HK-2 (cell line): ENCODE measurements around the gene TRPM3.
"Not testable (repeated sequence)": the region's sequence is repeated elsewhere in the genome, so short reads cannot be mapped to it uniquely, and the experiment has no call there.

ENCODE experiments used
- DNase-seq: peaks from one replicate; pipeline ENCODE4 v3.0.0-alpha.2; 2018; ENCODE audit not compliant: unreplicated experiment

The TRPM3 gene

GRCh38 chr9:70765946-70766345, 355.5 kb downstream of the TRPM3 start:
- DNase-seq, result no peak

GRCh38 chr9:70761139-70761670, 360.2 kb downstream of the TRPM3 start:
- DNase-seq, result no peak

GRCh38 chr9:70760228-70760627, 361.2 kb downstream of the TRPM3 start:
- DNase-seq, result no peak

GRCh38 chr9:70753311-70753710, 368.1 kb downstream of the TRPM3 start:
- no peak for DNase-seq

GRCh38 chr9:70749066-70749465, 372.4 kb downstream of the TRPM3 start:
- DNase-seq, result no peak

GRCh38 chr9:70747261-70747718, 374.1 kb downstream of the TRPM3 start:
- no peak for DNase-seq

- DNase-seq, result no peak
Measured at GRCh38 chr9:70746760-70747159, 374.7 kb downstream of the TRPM3 start.

- DNase-seq, result no peak
Measured at GRCh38 chr9:70746316-70746715, 375.1 kb downstream of the TRPM3 start.

- DNase-seq, result not testable (repeated sequence)
Measured at GRCh38 chr9:70724794-70725193, 396.6 kb downstream of the TRPM3 start.

GRCh38 chr9:70724025-70724424, 397.4 kb downstream of the TRPM3 start:
- not testable (repeated sequence) for DNase-seq

- not testable (repeated sequence) for DNase-seq
Measured at GRCh38 chr9:70706797-70707196, 414.6 kb downstream of the TRPM3 start.

- no peak for DNase-seq
Measured at GRCh38 chr9:70701163-70701562, 420.3 kb downstream of the TRPM3 start.

- DNase-seq, result no peak
Measured at GRCh38 chr9:70696694-70697335, 424.6 kb downstream of the TRPM3 start.

- no peak for DNase-seq
Measured at GRCh38 chr9:70694758-70695157, 426.7 kb downstream of the TRPM3 start.

GRCh38 chr9:70693186-70693585, 428.2 kb downstream of the TRPM3 start:
- DNase-seq, result no peak

GRCh38 chr9:70692431-70692830, 429.0 kb downstream of the TRPM3 start:
- no peak for DNase-seq

- DNase-seq, result no peak
Measured at GRCh38 chr9:70688704-70689103, 432.7 kb downstream of the TRPM3 start.

GRCh38 chr9:70683841-70684240, 437.6 kb downstream of the TRPM3 start:
- no peak for DNase-seq

GRCh38 chr9:70682298-70682697, 439.1 kb downstream of the TRPM3 start:
- no peak for DNase-seq

GRCh38 chr9:70679845-70680244, 441.6 kb downstream of the TRPM3 start:
- no peak for DNase-seq

- no peak for DNase-seq
Measured at GRCh38 chr9:70678153-70678552, 443.3 kb downstream of the TRPM3 start.

GRCh38 chr9:70677055-70677735, 444.2 kb downstream of the TRPM3 start:
- no peak for DNase-seq

GRCh38 chr9:70675868-70676370, 445.5 kb downstream of the TRPM3 start:
- DNase-seq, result no peak
